ENCODE measurements around the gene SSR1.

The SSR1 gene

GRCh38 chr6:7254980-7255835 is 57.8 kb downstream of the SSR1 start:
- TF ChIP-seq FOXP2 (optimal IDR thresholded peaks at IDR 0.05; ENCODE audit: borderline replicate concordance, extremely low read depth, extremely low read length, insufficient read depth) (no peak), TAF1 (IDR thresholded peaks at IDR 0.05; ENCODE audit: borderline replicate concordance, insufficient read depth, low read length) (no peak), POLR2AphosphoS5 (IDR thresholded peaks at IDR 0.05; ENCODE audit: low read depth, low read length) (no peak), SIN3A (IDR thresholded peaks at IDR 0.05; ENCODE audit: borderline replicate concordance, insufficient read depth, low read length) (no peak), REST (IDR thresholded peaks at IDR 0.05; ENCODE audit: insufficient read depth in 1 of 2, low read depth in 2 of 2, low read length in 2 of 2) (no peak)

- TF ChIP-seq TAF1 (IDR thresholded peaks at IDR 0.05; ENCODE audit: borderline replicate concordance, insufficient read depth, low read length) (no peak), REST (IDR thresholded peaks at IDR 0.05; ENCODE audit: insufficient read depth in 1 of 2, low read depth in 2 of 2, low read length in 2 of 2) (no peak)
These were observed 60.6 kb downstream of the SSR1 start for GRCh38 chr6:7252390-7252789.

GRCh38 chr6:7251646-7252260 is 61.2 kb downstream of the SSR1 start:
- TF ChIP-seq SIN3A (IDR thresholded peaks at IDR 0.05; ENCODE audit: borderline replicate concordance, insufficient read depth, low read length) (no peak), FOXP2 (optimal IDR thresholded peaks at IDR 0.05; ENCODE audit: borderline replicate concordance, extremely low read depth, extremely low read length, insufficient read depth) (no peak), POLR2AphosphoS5 (IDR thresholded peaks at IDR 0.05; ENCODE audit: low read depth, low read length) (no peak), TAF1 (IDR thresholded peaks at IDR 0.05; ENCODE audit: borderline replicate concordance, insufficient read depth, low read length) (no peak), REST (IDR thresholded peaks at IDR 0.05; ENCODE audit: insufficient read depth in 1 of 2, low read depth in 2 of 2, low read length in 2 of 2) (no peak)

- TF ChIP-seq POLR2AphosphoS5 (IDR thresholded peaks at IDR 0.05; ENCODE audit: low read depth, low read length) (no peak), TAF1 (IDR thresholded peaks at IDR 0.05; ENCODE audit: borderline replicate concordance, insufficient read depth, low read length) (no peak), SIN3A (IDR thresholded peaks at IDR 0.05; ENCODE audit: borderline replicate concordance, insufficient read depth, low read length) (no peak), FOXP2 (optimal IDR thresholded peaks at IDR 0.05; ENCODE audit: borderline replicate concordance, extremely low read depth, extremely low read length, insufficient read depth) (no peak), REST (IDR thresholded peaks at IDR 0.05; ENCODE audit: insufficient read depth in 1 of 2, low read depth in 2 of 2, low read length in 2 of 2) (no peak)
These were observed 62.2 kb downstream of the SSR1 start for GRCh38 chr6:7250812-7251211.

Data from PFSK-1 (cell line).